OCI-LY3 (cell line): Measurements from ENCODE around the gene RTF1.

Source experiments
- H2AFZ ChIP-seq: fragments of 200-600, 300-600 bp; shearing (Covaris generic); 2 replicates; pipeline ENCODE4 v1.6.0; 2014; ENCODE audit warnings: antibody characterized with exemption, low read depth, low read length
- H3K27ac ChIP-seq: fragments of 200-600, 300-600 bp; sonication (generic); 2 replicates; pipeline ENCODE4 v1.5.1; 2014; ENCODE audit warnings: mild to moderate bottlenecking, low read length, moderate library complexity, mixed read lengths
- H3K27me3 ChIP-seq: fragments of 200-600, 300-600 bp; sonication (generic); 2 replicates; pipeline ENCODE4 v1.6.1; 2014; ENCODE audit warnings: low read depth, low read length, mixed read lengths
- H3K36me3 ChIP-seq: fragments of 200-600, 300-600 bp; sonication (generic); replicated peaks from 2 replicates; pipeline ENCODE3; 2014; ENCODE audit warnings: low read depth, low read length, mixed read lengths
- H3K4me1 ChIP-seq: fragments of 300-600, 200-600 bp; sonication (generic); 2 replicates; pipeline ENCODE4 v1.6.1; 2014; ENCODE audit warnings: low read length, mixed read lengths
- H3K4me2 ChIP-seq: fragments of 200-600, 300-600 bp; sonication (generic); 2 replicates; pipeline ENCODE4 v1.6.1; 2014; ENCODE audit warnings: low read length, mixed read lengths
- H3K4me3 ChIP-seq: fragments of 300-600, 200-600 bp; sonication (generic); 2 replicates; pipeline ENCODE4 v1.5.1; 2014; ENCODE audit warnings: antibody characterized with exemption, mild to moderate bottlenecking, low read length, moderate library complexity
- H3K79me2 ChIP-seq: fragments of 300-600, 200-600 bp; shearing (Covaris generic); 2 replicates; pipeline ENCODE4 v1.6.1; 2014; ENCODE audit warnings: mild to moderate bottlenecking, low read length, mixed read lengths
- H3K9ac ChIP-seq: fragments of 300-600, 200-600 bp; shearing (Covaris generic); 2 replicates; pipeline ENCODE4 v1.6.0; 2014; ENCODE audit warnings: mild to moderate bottlenecking, low read length, moderate library complexity
- H3K9me3 ChIP-seq: fragments of 200-600, 300-600 bp; shearing (Covaris generic); 2 replicates; pipeline ENCODE4 v1.6.1; 2014; ENCODE audit warnings: low read length, mixed read lengths; ENCODE audit not compliant: insufficient read depth
- H4K20me1 ChIP-seq: fragments of 200-600, 300-600 bp; sonication (generic); 2 replicates; pipeline ENCODE4 v1.6.1; 2016; ENCODE audit warnings: low read length, mixed read lengths; ENCODE audit not compliant: insufficient read depth
- CTCF ChIP-seq: fragments of 200-600, 300-600 bp; sonication (generic); IDR thresholded peaks from 2 replicates; pipeline ENCODE4 v1.5.1; 2014; ENCODE audit warnings: antibody characterized with exemption, low read length, low read depth
- EZH2phosphoT487 ChIP-seq: fragments of 200-600 bp; shearing (Covaris generic); IDR thresholded peaks from 2 replicates; pipeline ENCODE4 v1.6.1; 2018; ENCODE audit warnings: antibody characterized with exemption, mixed run types, low read depth

Gene RTF1

GRCh38 chr15:41387646-41388045 is 29.2 kb upstream of the RTF1 start:
- peaks cover 6% of the 10 kb centered on the region for H3K36me3 ChIP-seq
- no peaks in the 10 kb centered on the region for H3K9me3 ChIP-seq
- H3K4me2 ChIP-seq: no peak overlapping the region
- H3K27me3 ChIP-seq: no peaks in the 10 kb centered on the region
- no peaks in the 10 kb centered on the region for H3K4me1 ChIP-seq
- no peak overlapping the region for H3K9ac ChIP-seq
- H2AFZ ChIP-seq: no peak overlapping the region
- no peaks in the 10 kb centered on the region for H4K20me1 ChIP-seq
- TF ChIP-seq EZH2phosphoT487 (no peak), CTCF (no peak)
- no peak overlapping the region for H3K4me3 ChIP-seq
- no peaks in the 10 kb centered on the region for H3K79me2 ChIP-seq
- no peak overlapping the region for H3K27ac ChIP-seq

GRCh38 chr15:41392659-41393058 is 24.2 kb upstream of the RTF1 start:
- H3K27ac ChIP-seq: no peak overlapping the region
- no peak overlapping the region for H3K9ac ChIP-seq
- H3K79me2 ChIP-seq: no peaks in the 10 kb centered on the region
- H3K36me3 ChIP-seq: peaks cover 12% of the 10 kb centered on the region
- no peak overlapping the region for H3K4me2 ChIP-seq
- no peak overlapping the region for H2AFZ ChIP-seq
- no peaks in the 10 kb centered on the region for H4K20me1 ChIP-seq
- TF ChIP-seq CTCF (no peak), EZH2phosphoT487 (no peak)
- H3K27me3 ChIP-seq: no peaks in the 10 kb centered on the region
- no peaks in the 10 kb centered on the region for H3K4me1 ChIP-seq
- H3K9me3 ChIP-seq: no peaks in the 10 kb centered on the region
- no peak overlapping the region for H3K4me3 ChIP-seq

GRCh38 chr15:41394924-41395323 is 22.0 kb upstream of the RTF1 start:
- H3K4me2 ChIP-seq: no peak overlapping the region
- H3K27ac ChIP-seq: no peak overlapping the region
- TF ChIP-seq EZH2phosphoT487: no peak
- TF ChIP-seq CTCF: no peak
- no peaks in the 10 kb centered on the region for H3K4me1 ChIP-seq
- no peaks in the 10 kb centered on the region for H3K9me3 ChIP-seq
- H3K79me2 ChIP-seq: no peaks in the 10 kb centered on the region
- H4K20me1 ChIP-seq: no peaks in the 10 kb centered on the region
- H3K27me3 ChIP-seq: no peaks in the 10 kb centered on the region
- no peak overlapping the region for H3K9ac ChIP-seq
- no peak overlapping the region for H2AFZ ChIP-seq
- peaks cover 8% of the 10 kb centered on the region for H3K36me3 ChIP-seq
- no peak overlapping the region for H3K4me3 ChIP-seq

GRCh38 chr15:41396111-41396510 is 20.8 kb upstream of the RTF1 start:
- no peak for TF ChIP-seq EZH2phosphoT487
- no peak for TF ChIP-seq CTCF
- no peaks in the 10 kb centered on the region for H3K4me1 ChIP-seq
- H4K20me1 ChIP-seq: no peaks in the 10 kb centered on the region
- peaks cover 8% of the 10 kb centered on the region for H3K36me3 ChIP-seq
- no peak overlapping the region for H3K9ac ChIP-seq
- no peak overlapping the region for H3K4me3 ChIP-seq
- H3K79me2 ChIP-seq: peaks cover under 1% of the 10 kb centered on the region; the same call in 1 of the 2 replicates
- H3K9me3 ChIP-seq: no peaks in the 10 kb centered on the region
- H3K27ac ChIP-seq: no peak overlapping the region
- no peak overlapping the region for H3K4me2 ChIP-seq
- no peaks in the 10 kb centered on the region for H3K27me3 ChIP-seq
- H2AFZ ChIP-seq: no peak overlapping the region
